Fibroblast of peridontal ligament (primary cell): ENCODE results near the gene TENM4.

ENCODE experiments used
- DNase-seq: peaks from one replicate; pipeline ENCODE4 v3.0.0-alpha.2; 2010; ENCODE audit errors: extremely low read depth

TENM4 gene

GRCh38 chr11:79390477-79390876 is 50.4 kb downstream of the TENM4 start:
- DNase-seq: no peak

GRCh38 chr11:79388201-79388600 is 52.6 kb downstream of the TENM4 start:
- DNase-seq: peak; percentile 67

GRCh38 chr11:79383874-79384273 is 57.0 kb downstream of the TENM4 start:
- DNase-seq: no peak

- DNase-seq: peak; percentile 22
These were observed 58.4 kb downstream of the TENM4 start for GRCh38 chr11:79382301-79383050.

- no peak for DNase-seq
These were observed 59.8 kb downstream of the TENM4 start for GRCh38 chr11:79381036-79381435.

GRCh38 chr11:79377406-79377805 is 63.4 kb downstream of the TENM4 start:
- DNase-seq: no peak

GRCh38 chr11:79375818-79376550 is 64.8 kb downstream of the TENM4 start:
- DNase-seq: no peak

GRCh38 chr11:79374727-79375126 is 66.1 kb downstream of the TENM4 start:
- no peak for DNase-seq

GRCh38 chr11:79371724-79372123 is 69.1 kb downstream of the TENM4 start:
- DNase-seq: no peak

GRCh38 chr11:79371152-79371551 is 69.7 kb downstream of the TENM4 start:
- no peak for DNase-seq

- DNase-seq: no peak
These were observed 71.8 kb downstream of the TENM4 start for GRCh38 chr11:79369055-79369454.

GRCh38 chr11:79367844-79368243 is 73.0 kb downstream of the TENM4 start:
- DNase-seq: no peak

GRCh38 chr11:79366218-79366617 is 74.6 kb downstream of the TENM4 start:
- DNase-seq: no peak

GRCh38 chr11:79363861-79364378 is 76.9 kb downstream of the TENM4 start:
- no peak for DNase-seq

- no peak for DNase-seq
These were observed 77.6 kb downstream of the TENM4 start for GRCh38 chr11:79363256-79363655.

- no peak for DNase-seq
These were observed 78.0 kb downstream of the TENM4 start for GRCh38 chr11:79362821-79363220.

GRCh38 chr11:79362206-79362757 is 78.5 kb downstream of the TENM4 start:
- DNase-seq: no peak

- no peak for DNase-seq
These were observed 82.6 kb downstream of the TENM4 start for GRCh38 chr11:79358258-79358657.

- DNase-seq: no peak
These were observed 87.1 kb downstream of the TENM4 start for GRCh38 chr11:79353706-79354105.

- no peak for DNase-seq
These were observed 88.5 kb downstream of the TENM4 start for GRCh38 chr11:79352349-79352703.

GRCh38 chr11:79348976-79349682 is 91.7 kb downstream of the TENM4 start:
- DNase-seq: no peak

GRCh38 chr11:79346021-79346420 is 94.8 kb downstream of the TENM4 start:
- DNase-seq: no peak
